HG02973 (cell line): ENCODE measurements around the gene CDC37.

ENCODE experiments used
- ATAC-seq: cut with Tn5 transposase; IDR thresholded peaks from one replicate; pipeline ENCODE4 v1.9.1; 2021; ENCODE audit warnings: moderate library complexity; ENCODE audit not compliant: unreplicated experiment

CDC37 gene

DNA sequence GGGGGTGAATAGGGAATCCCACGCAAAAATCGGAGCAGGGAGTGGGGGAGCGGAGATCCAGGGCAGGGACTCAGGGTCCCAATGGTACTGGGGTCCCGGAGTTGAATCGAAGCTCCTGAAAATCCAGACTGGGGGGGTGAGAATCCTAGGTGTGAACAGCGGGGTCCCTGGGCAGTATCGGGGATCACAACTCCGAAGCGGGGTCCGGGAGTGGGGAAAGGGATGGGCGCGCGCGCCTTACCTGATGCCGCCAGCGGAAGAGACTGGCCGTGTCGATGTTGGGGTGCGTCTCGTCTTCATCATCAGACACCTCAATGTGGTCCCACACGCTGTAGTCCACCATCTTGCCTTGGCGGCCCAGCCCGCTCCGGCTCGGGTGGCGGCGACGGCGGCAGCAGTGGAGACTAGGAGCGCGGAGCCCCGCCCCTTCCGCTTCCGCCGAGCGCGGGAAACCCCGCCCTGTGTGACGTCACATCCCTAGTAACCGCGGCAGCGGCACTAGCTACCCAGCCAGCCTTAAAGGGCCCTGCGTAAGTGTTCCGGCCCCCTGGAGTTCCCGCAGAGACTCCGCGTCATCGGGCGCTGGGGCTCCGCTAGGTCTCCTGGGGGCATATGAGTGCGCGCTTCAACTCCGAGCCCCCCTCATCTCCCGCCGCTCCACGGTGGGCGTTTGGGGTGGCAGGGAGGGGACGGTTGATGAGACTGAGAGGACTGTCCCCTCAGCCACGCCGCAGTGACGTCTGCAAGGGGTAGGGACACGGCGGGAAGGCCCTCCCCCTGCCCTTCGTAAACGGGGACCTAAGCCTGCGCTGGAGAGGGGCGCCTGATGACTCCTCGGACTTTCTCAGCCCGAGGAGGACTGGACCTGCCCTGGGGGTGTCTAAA is at the start of gene CDC37:
Gene CDC37 (minus strand): TSS at position 406 of the 885 bp plus-strand sequence. CDS start 63 bp downstream, at position 343.
- ATAC-seq, result peak; percentile 71

DNA sequence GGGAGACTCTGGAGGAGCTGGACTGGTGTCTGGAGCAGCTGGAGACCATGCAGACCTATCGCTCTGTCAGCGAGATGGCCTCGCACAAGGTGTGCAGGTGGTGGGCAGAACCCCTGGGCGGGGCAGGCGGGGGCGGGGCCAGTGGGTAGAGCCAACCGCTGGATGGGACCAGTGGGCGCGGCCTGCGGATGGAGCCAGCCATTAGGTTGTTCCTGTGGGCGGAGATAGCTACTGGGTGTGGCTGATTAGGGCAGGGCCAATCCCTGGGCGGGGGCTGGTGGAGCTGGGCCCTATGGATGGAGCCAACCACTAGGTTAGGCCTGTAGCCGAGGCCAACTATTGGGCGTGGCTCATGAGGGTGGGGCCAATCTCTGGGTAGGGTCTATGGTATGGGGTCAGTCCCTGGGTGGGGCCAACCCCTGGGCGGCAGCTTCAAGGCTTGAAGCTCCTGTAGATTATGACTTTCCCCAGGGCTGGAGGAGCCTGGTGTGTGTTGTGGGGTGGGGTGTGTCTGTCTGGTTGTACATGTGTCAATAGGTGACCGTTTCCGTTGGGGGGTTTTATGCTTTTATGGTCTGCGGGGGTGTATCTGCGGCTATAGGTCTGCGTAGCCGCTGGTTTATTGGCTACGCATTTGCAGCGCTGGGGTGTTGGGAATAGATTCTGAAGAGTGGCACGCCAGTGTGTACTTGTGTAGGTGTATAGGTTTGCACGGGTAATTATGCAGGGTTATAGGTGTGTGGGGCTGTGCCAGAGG is 47.7 kb upstream of the CDC37 start:
- ATAC-seq, result no peak

DNA sequence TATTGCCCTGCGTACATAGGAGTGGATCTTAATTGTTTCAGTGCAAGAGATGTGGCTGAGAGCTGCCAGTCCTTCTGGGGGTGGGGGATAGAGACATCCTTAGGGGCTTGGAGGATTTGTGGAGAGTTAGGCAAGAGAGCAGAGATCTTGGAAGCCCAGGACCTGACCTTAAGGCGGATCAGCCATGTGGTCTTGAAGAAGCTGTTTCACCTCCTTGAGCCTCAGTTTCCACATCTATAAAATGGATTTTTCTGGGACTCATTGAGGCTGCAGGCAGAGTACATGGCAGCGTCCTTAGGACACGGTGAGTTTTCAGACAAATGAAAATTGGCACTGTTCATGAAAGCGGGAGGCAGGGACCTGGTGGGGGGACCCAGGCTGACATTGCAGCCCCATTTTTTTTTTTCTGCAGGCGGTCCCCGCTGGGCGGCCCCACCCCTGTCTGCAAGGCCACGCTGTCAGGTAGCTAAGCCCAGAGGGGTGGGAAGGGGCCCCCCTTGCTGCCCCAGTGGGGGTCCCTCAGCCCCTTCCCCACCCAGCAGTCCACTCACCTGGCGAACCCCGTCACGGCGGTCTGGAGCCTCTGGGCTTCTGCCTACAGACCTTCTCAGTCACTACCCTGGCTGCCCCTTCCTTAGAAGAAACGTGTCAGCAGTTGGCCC is 47.0 kb upstream of the CDC37 start:
- no peak for ATAC-seq

GRCh38 chr19:10449037-10449436 is 45.7 kb upstream of the CDC37 start:
- ATAC-seq, result no peak

DNA sequence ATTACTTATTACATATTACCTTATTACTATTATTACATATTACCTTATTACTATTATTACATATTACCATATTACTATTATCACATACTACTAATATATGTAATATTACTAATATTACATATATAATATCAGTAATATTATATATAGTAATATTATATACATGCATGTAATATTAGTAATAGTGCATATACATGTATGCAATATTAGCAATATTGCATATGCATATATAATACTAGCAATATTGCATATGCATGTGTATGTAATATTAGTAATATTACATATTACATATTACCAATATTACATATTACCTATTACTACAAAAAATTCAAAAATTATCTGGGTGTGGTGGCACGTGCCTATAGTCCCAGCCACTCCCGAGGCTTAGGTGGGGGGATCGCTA is 39.4 kb upstream of the CDC37 start:
- ATAC-seq, result no peak

DNA sequence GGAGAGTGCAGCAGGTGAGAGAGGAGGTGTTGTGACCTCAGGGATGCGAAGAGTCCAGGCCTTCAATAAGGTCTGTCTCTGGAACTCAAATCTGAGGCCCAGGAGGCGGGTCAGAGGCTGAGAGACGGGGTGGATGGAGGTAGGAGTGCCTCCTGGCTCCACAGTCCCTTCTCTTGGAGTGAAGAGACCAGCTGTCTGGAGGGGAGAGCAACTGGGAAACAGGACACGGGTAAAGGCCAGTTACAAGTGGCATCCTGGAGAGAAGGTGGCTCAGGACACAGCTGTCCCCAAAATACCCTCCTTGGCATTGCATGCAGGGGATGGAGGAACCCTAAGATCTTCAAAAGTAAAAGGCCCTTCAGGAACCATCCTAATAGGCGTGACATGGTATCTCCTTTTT is 36.2 kb upstream of the CDC37 start:
- ATAC-seq, result no peak

GRCh38 chr19:10433131-10433536 is 29.8 kb upstream of the CDC37 start:
- ATAC-seq, result no peak

- no peak for ATAC-seq
These were observed 29.4 kb upstream of the CDC37 start for GRCh38 chr19:10432736-10433130.

GRCh38 chr19:10431943-10432735 is 28.8 kb upstream of the CDC37 start:
- ATAC-seq, result no peak

GRCh38 chr19:10431254-10431942 is 28.1 kb upstream of the CDC37 start:
- ATAC-seq, result no peak

DNA sequence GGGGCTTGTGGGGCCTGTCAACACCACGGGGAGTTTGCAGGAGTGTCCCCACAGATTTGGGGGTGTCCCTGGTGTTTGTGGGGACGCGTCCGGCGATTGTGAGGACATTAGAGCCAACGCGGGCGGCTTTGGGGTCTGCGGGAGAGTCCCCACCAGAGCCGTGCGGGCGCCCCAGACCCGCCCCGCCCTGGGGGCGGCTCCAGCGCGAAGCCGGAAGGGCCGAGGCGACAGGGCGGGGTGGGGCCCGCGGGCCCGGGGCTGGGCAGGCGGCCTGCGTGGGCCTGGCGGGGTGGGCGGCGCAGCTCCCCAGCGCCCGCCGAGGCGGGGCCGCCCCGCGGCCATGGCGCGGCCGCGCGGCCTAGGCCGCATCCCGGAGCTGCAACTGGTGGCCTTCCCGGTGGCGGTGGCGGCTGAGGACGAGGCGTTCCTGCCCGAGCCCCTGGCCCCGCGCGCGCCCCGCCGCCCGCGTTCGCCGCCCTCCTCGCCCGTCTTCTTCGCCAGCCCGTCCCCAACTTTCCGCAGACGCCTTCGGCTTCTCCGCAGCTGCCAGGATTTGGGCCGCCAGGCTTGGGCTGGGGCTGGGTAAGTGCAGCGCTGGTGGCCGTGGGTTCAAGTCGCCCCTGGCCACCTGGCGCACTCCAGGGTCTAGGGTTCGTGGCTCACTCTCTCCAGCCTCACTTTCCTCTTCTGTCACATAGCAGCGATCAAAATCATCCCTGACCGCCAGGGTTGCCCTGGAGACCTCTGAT is 27.3 kb upstream of the CDC37 start:
- ATAC-seq, result peak; percentile 34

GRCh38 chr19:10428996-10429381 is 25.6 kb upstream of the CDC37 start:
- ATAC-seq, result no peak

- ATAC-seq, result no peak
These were observed 23.8 kb upstream of the CDC37 start for GRCh38 chr19:10427169-10427568.

DNA sequence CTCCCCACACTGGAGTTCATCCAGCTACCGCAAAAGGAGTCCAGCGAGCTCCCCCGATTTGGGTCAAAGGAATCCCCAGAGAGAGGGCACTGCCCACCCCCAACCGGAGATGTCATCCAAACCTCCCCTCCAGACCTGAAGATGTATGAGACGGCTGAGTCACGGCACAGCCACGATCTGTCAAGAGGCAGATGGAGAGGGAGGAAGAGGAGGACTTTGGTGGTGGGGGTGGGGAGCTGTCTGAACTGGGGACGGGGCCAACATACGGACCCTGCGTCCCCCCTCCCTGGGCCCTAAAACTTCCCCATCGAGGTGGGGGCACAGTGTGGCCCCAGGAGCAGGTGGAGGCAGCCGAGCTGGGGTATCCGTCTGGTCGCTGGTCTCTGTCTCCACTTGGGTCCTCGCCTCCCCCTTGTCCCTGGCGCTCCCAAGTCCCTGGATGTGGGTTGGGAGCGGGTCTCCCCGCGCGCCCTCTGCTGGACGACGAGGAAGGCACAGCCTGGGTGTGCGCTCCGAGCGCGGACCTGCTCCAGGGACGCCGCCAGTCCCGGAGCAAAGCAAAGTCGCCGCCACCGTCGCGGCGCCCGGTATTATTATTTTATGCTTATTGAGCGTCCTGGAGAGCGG is 20.8 kb upstream of the CDC37 start:
- ATAC-seq, result no peak

DNA sequence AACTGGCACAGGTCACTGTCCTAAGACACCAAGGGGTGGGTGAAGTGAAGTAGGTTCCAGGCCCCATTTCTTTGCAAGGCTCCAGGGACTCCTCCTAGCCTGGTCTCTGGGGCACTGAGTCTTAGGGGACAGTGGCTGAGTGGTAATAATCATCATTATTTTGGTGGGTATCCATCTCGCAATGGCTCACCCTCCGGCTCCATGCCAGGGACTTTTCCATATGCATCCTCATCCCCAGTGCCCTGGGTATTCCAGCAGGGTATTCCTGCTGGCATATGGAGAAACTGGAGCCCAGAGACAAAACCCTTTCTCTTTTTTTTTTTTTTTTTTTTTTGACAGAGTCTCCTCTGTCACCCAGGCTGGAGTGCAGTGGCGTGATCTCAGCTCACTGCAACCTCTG is 19.5 kb upstream of the CDC37 start:
- ATAC-seq, result no peak

- no peak for ATAC-seq
These were observed 18.7 kb upstream of the CDC37 start for GRCh38 chr19:10422046-10422461.

DNA sequence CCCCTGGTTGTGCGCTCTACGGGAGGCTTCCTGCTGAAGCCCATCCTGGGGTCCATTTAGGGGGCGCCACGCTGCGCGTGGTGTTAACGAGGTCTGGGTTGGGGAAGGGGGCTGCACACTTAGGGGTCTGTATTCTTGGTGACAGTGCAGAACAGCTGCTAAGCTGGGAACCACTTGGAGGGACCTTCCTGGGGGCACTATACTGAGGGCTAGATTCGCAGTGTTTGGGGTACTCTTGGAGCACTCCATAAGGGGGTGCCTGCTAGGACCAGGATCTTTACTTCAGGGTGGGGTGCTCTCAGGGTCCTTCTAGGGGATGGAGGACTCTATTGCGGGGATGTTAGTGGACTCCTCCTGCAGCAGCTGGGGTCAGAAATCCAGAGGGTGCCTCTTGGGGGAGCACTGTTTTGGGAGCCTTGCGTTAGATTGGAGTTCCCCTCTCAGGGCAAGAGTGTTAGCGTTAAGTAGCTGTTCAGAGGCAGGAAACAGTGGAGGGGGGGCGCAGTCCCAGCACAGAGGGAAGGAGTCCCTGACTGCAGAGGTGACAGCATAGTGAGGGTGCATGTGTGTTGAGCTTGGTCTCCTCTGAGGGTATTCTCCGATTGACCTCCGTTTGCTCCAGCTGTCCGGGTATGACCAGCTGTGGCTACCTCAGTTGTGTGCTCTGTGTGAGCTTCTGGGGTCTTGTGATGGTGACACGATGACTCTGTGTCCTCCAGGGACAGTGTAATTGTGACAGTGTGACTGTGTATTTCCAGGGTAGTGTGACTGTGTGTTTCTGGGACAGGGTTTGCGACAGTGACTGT is 18.1 kb upstream of the CDC37 start:
- no peak for ATAC-seq
